HL-60 (cell line): ENCODE results near the gene NRXN3.

Source experiments
- DNase-seq, 2 experiments: peaks; one replicate each; pipeline ENCODE4 v3.0.0-alpha.2; 2010 to 2020; ENCODE audit warnings: low read depth in 1 of 2, low spot score in 1 of 2
- H3K27ac ChIP-seq: fragments of 250-450 bp; sonication (Bioruptor Pico); replicated peaks from 2 replicates; pipeline ENCODE4 v1.5.1; 2020; ENCODE audit warnings: mild to moderate bottlenecking, moderate library complexity
- H3K27me3 ChIP-seq: fragments of 250-450 bp; sonication (Bioruptor Pico); 2 replicates; pipeline ENCODE4 v1.5.1; 2021; ENCODE audit warnings: mild to moderate bottlenecking, moderate library complexity; ENCODE audit not compliant: insufficient read depth, poor library complexity, severe bottlenecking
- H3K4me3 ChIP-seq: replicated peaks from 2 replicates; pipeline ENCODE4 v1.5.1; 2011; ENCODE audit warnings: mild to moderate bottlenecking, control low read depth, low read length; ENCODE audit not compliant: insufficient read depth
- CTCF ChIP-seq: IDR thresholded peaks from one replicate; pipeline ENCODE4 v1.5.1; 2011; ENCODE audit warnings: low read length, control low read depth, inconsistent platforms; ENCODE audit not compliant: insufficient read depth
- GABPA ChIP-seq: IDR thresholded peaks from 2 replicates; pipeline ENCODE4 v1.6.1; 2012; ENCODE audit warnings: low read depth
- POLR2AphosphoS5 ChIP-seq: IDR thresholded peaks from 2 replicates; pipeline ENCODE4 v1.6.1; 2012; ENCODE audit warnings: low read depth
- REST ChIP-seq: IDR thresholded peaks from 2 replicates; pipeline ENCODE4 v1.6.1; 2012; ENCODE audit warnings: low read depth; ENCODE audit not compliant: insufficient replicate concordance
- SPI1 ChIP-seq: IDR thresholded peaks from 2 replicates; pipeline ENCODE4 v1.6.1; 2012; ENCODE audit warnings: low read depth, mild to moderate bottlenecking, borderline replicate concordance

The NRXN3 gene

GRCh38 chr14:79734656-79735055 is 1564.5 kb downstream of the NRXN3 start:
- TF ChIP-seq GABPA (no peak), SPI1 (no peak), CTCF (no peak), POLR2AphosphoS5 (no peak), REST (no peak)

GRCh38 chr14:79735121-79735520 is 1564.9 kb downstream of the NRXN3 start:
- H3K27me3 ChIP-seq: no peaks in the 10 kb centered on the region
- TF ChIP-seq SPI1 (no peak), CTCF (no peak), POLR2AphosphoS5 (no peak), GABPA (no peak), REST (no peak)
- no peak overlapping the region for H3K4me3 ChIP-seq
- no peak for DNase-seq
- no peak overlapping the region for H3K27ac ChIP-seq

More at GRCh38 chr14:79734656-79735055, 1564.5 kb downstream of the NRXN3 start:
- Histone ChIP-seq H3K4me3 (no peak overlapping the region), H3K27ac (no peak overlapping the region), H3K27me3 (no peaks in the 10 kb centered on the region)
- no peak for DNase-seq

GRCh38 chr14:79740066-79740601 is 1570.0 kb downstream of the NRXN3 start:
- H3K27me3 ChIP-seq: no peaks in the 10 kb centered on the region
- TF ChIP-seq POLR2AphosphoS5: no peak
- TF ChIP-seq SPI1: no peak
- no peak for TF ChIP-seq GABPA
- TF ChIP-seq REST: no peak
- no peak for TF ChIP-seq CTCF
- no peak overlapping the region for H3K4me3 ChIP-seq
- no peak for DNase-seq
- no peak overlapping the region for H3K27ac ChIP-seq
